Measurements from ENCODE around the gene TRAPPC10.
A peak's percentile ranks its signal among the peaks of the same experiment; 100 is the strongest.

The TRAPPC10 gene

DNA sequence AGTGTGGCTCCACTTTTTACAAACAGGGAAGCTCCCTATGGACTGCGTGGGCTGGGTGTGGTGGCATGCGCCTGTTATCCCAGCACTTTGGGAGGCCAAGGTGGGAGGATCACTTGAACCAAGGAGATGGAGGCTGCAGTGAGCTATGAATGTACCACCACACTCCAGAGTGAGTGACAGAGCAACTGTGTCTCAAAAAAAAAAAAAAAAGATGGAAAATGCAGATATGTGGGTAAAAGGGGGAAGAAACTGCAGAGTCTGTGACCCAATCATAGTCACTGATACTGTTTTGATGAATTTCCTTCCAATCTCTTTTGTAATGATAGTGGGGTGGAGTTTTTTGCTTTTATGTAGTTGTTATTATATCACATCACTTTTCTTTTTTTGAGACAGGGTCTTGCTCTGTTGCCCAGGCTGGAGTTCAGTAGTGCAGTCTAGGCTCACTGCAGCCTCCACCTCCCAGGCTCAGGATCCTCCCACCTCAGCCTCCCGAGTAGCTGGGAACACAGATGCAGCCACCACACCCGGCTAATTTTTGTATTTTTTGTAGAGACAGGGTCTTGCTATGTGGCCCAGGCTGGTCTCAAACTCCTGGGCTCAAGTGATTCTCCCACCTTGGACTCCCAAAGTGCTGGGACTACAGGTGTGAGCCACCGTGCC lies 8.7 kb upstream of the TRAPPC10 start:
- no peak overlapping the region for H3K4me3 ChIP-seq (ENCODE audit: low read depth, low read length)

GRCh38 chr21:44005071-44005470 lies 7.0 kb upstream of the TRAPPC10 start:
- TF ChIP-seq, protein P1, sequence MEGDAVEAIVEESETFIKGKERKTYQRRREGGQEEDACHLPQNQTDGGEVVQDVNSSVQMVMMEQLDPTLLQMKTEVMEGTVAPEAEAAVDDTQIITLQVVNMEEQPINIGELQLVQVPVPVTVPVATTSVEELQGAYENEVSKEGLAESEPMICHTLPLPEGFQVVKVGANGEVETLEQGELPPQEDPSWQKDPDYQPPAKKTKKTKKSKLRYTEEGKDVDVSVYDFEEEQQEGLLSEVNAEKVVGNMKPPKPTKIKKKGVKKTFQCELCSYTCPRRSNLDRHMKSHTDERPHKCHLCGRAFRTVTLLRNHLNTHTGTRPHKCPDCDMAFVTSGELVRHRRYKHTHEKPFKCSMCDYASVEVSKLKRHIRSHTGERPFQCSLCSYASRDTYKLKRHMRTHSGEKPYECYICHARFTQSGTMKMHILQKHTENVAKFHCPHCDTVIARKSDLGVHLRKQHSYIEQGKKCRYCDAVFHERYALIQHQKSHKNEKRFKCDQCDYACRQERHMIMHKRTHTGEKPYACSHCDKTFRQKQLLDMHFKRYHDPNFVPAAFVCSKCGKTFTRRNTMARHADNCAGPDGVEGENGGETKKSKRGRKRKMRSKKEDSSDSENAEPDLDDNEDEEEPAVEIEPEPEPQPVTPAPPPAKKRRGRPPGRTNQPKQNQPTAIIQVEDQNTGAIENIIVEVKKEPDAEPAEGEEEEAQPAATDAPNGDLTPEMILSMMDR (IDR thresholded peaks at IDR 0.05; ENCODE audit: low read depth, low read length) = no peak
- no peak overlapping the region for H3K4me3 ChIP-seq (ENCODE audit: low read depth, low read length)

More for the DNA sequence above, 8.7 kb upstream of the TRAPPC10 start:
- TF ChIP-seq, protein P1 (IDR thresholded peaks at IDR 0.05; ENCODE audit: low read depth, low read length) = no peak

DNA sequence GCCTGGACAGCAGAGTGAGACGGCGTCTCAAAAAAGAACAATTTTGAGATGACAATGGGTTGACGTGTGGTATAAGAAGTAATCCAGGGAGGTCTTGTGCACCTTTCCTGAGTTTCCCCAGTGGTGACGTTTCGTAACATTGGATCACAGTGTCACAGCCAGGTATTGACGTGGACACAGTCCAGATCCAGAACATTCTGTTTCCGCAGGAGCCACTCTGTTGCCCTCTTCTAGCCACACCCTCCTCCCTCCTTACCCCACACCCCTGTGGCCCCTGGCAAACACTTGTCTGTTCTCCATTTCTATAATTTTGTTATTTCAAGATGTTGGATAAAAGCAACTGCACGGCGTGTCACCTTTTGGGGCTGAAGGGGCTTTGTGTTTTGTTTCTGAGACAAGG lies 6.5 kb upstream of the TRAPPC10 start:
- H3K4me3 ChIP-seq (ENCODE audit: low read depth, low read length) = no peak overlapping the region
- TF ChIP-seq, protein P1 (IDR thresholded peaks at IDR 0.05; ENCODE audit: low read depth, low read length) = no peak

GRCh38 chr21:44006017-44006619 lies 6.0 kb upstream of the TRAPPC10 start:
- no peak overlapping the region for H3K4me3 ChIP-seq (ENCODE audit: low read depth, low read length)
- TF ChIP-seq, protein P1 (IDR thresholded peaks at IDR 0.05; ENCODE audit: low read depth, low read length) = no peak

- TF ChIP-seq, protein P1 (IDR thresholded peaks at IDR 0.05; ENCODE audit: low read depth, low read length) = no peak
- no peak overlapping the region for H3K4me3 ChIP-seq (ENCODE audit: low read depth, low read length)
Measured at GRCh38 chr21:44006656-44007055, 5.5 kb upstream of the TRAPPC10 start.

DNA sequence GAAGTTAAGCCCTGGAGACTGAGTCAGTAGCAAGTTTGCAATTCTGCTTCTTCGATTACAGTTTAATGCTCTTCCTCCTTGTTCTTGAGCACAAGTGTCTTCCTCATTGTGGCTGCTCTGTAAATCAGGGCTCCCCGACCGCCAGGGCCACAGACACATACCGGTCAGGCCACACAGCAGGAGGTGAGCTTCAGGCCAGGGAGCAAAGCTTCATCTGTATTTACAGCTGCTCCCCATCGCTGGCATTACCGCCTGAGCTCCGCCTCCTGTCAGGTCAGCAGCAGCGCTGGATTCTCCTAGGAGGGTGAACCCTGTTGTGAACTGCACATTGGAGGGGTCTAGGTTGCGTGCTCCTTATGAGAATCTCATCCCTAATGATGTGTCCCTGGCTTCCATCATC lies 1.7 kb upstream of the TRAPPC10 start:
- TF ChIP-seq, protein P1 (IDR thresholded peaks at IDR 0.05; ENCODE audit: low read depth, low read length) = no peak
- no peak overlapping the region for H3K4me3 ChIP-seq (ENCODE audit: low read depth, low read length)

DNA sequence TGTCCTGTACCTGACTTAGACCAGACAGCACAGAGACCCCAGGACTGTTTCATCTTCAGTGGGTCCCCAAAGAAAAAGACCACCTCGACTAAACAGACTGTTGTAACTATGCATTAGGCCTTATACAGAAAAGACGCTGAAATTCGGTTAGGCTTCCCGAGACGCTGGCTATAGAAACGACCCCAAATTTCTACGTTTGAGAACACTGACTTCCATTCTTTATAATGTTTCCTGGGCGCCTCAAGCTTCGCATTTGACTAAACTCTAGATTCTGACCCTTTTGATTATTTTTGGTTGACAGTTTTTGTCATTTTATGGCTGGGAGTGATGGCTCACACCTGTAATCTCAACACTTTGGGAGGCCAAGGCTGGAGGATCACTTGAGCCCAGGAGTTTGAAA lies 986 bp upstream of the TRAPPC10 start:
- TF ChIP-seq, protein P1 (IDR thresholded peaks at IDR 0.05; ENCODE audit: low read depth, low read length) = no peak
- peak overlapping the region; percentile 77 for H3K4me3 ChIP-seq (ENCODE audit: low read depth, low read length)

Data from WI38 (cell line).